Measurements from ENCODE around the gene MS4A15.
"Not testable (repeated sequence)": the region's sequence is repeated elsewhere in the genome, so short reads cannot be mapped to it uniquely, and the experiment has no call there.

Gene MS4A15

DNA sequence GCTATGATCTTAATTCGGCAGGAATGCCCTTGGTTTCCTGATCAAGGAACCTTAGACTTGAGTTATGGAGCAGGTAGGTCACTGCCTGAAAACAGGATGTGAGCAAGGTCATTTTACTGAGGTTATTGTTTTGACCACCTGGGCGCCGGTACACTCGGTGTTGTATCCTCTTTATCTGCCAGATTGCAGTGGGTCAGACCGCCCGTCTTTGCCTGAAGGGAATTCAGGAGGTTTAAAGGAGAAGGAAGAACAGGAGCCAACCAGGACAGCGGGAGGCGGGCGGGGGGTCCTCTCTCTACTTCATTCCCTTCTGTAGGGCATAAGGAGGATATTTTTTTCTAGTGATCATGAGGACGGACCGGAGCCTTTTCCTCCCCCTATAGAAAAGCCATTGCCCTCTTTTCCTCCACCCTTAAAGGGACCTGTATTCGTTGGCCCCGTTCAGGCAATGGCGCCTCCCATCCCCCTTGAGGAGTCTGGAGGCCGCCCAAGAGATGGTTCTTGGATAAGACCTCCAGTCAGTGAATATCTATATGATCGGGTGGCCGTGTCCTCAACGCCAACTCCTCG lies 649 bp downstream of the MS4A15 start:
- DNase-seq = no peak

DNA sequence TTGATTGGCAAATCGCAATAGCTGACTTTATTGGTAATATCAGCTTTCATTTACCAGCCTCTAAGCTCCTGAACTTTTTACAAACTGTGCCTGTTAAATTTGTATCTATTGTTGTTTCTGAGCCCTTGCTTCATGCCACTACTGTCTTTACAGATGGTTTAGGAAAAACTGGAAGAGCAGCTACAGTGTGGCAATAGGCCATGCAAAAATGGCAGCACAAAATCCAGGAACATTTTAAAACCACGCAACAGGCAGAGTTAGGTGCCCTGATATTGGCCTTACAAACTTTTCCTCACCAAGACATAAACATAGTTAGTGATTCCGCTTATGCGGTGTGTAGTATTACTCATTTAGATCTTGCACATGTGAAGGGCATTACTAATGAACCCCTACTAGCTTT lies 2.0 kb downstream of the MS4A15 start:
- not testable (repeated sequence) for DNase-seq

DNA sequence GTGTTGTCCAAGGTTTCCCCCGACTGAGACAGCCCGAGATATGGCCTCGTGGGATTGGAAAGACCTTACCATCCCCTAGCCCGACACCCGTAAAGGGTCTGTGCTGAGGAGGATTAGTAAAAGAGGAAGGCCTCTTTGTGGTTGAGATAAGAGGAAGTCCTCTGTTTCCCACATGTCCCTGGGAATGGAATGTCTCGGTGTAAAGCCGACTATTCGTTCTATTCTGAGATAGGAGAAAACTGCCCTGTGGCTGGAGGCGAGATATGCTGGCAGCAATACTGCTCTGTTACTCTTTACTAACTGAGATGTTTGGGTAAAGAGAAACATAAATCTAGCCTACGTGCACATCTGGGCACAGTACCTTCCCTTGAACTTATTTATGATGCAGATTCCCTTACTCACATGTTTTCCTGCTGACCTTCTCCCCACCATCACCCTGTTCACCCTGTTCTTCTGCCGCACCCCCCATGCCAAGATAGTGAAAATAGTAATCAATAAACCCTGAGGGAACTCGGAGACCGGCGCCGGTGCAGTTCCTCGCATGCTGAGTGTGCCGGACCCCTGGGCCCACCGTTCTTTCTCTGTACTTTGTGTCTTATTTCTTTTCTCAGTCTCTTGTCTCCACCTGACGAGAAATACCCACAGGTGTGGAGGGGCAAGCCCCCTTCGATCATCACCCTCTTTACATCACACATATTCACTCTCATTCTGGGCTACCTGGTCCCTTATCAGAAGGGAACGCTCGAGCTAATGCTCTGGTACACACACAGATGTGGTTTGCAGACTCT lies 3.0 kb downstream of the MS4A15 start:
- peak; percentile 12 for DNase-seq

DNA sequence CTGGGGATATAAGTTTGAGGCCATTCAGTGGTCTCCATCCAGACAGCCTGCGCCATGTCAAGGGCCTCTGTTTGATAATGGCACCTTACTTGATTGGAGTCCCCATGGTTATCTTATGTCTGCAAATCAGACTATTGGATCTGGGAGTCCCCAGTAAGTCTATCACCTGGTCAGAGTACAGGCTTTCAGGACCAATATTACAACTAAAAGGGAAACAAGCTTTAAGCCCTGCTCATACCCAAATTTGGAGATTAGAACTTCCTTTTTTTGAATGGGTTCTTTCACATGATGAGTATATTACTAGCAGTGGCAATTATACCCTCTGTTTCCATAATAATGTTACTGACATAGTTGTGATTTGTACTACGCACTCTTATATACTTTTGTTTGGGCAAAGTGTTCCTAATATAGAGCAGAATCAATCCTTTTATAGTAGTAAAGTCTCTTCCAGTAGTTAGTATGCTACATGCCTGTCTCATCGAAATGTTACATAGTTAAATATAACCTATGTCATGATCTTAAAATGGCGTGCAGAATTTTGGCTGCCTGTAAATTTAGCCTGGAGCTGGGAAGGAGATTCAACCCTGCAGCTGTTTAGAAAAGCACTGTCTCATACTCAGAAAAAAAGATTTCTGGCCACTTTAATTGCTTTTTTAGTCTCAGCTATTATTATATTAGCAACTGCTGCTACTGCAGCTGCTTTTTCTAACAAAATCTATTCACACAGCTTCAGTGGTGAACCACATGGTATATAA lies 4.9 kb downstream of the MS4A15 start:
- no peak for DNase-seq

DNA sequence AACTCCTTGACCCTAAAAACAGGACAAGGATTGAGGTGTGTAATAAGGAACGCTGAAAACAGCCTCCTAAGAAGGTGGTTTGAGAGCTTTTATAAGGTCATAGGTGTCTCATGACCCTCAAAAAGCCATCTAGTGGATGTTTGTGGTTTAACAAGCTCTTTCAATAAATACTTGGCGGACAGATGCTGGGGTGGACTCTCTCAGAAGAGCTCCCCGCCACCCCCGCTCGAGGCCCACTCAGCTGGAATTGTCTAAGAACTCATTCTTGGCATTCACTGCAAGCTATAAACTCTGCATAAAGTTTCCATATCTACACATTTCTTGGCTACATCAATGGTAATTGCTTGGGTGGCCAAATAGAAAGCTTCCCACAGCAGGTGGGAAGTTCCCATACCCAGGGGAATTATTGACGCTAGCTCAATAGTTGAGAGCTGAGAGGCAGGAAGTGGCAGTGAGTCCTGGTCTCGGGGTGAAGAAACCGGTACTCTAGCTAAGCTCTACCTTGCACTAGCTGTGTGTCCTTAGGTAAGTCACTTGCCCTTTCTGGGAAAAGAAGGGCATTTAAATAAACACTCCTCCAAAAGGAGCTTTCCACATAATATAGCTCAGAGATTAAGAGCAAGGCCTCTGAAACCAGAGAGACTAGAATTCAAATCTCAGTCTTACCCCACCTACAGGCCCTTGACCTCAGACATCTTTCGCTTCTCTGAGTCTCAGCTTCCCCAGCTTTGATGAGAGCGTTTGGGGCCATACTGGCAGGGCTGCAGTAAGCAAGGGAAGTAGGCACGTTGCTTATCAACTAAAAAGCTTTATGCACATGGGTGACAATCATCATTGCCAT lies 6.4 kb downstream of the MS4A15 start:
- no peak for DNase-seq

DNA sequence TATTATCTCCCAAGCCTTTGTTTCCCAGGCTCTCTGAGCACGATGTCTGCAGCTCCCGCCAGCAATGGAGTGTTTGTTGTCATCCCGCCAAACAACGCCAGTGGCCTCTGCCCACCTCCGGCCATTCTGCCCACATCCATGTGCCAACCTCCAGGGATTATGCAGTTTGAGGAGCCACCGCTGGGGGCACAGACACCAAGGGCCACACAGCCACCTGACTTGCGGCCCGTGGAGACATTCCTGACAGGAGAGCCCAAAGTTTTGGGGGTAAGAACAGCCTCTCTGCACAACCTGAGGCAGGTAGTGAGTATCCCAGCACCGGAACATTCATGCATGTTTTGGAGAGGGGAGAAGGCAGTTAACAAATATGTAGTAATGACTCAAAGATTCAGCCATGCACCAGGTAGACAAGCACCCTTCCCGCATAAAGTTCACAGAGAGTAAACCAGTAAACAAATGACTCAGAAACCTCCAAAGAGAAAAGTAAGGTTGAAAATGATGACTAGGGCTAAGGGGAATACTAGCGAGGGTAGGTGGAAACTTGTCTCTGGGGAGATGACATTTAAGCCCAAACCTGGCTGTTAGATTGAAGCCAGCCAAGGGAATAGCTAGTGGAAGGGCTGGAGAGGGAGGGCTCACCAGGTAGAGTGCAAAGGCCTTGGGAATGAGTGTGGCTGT lies 7.2 kb downstream of the MS4A15 start:
- DNase-seq = no peak

DNA sequence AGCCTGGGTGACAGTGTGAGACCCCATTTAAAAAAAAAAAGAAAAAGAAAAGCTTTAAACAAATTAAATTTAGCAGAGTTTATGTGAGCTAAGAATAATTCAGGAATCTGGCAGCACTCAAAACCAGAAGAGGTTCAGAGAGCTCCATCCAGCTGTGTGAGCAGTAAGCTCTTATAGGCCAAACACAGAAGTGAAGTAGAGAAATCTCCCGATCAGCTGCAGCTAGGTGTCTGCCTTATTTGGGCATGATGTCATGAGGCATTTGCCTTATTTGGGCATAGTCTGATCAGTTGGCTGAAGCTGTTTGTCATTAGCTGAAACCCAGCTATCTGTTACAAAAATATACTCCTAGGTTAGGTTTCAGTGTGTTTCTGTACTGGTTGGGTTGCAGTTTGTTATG lies 8.2 kb downstream of the MS4A15 start:
- DNase-seq = no peak

DNA sequence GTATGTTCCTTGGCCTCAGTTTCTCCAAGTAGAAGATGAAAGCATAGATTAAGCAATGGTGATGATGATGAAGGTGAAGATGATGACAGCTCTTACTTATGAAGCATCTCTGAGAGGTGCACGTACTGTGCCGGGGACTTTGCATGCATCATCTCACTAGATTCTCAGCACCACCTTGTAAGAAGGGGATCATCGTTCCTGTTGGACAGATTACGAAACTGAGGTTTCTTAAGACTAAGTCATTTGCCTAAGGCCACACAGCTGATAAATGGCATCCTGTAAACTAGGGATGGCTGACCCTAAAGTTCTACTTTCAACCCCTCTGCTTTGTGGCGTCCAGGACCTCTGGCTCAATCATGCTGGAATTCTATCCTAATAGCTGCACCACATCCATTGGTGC lies 8.7 kb downstream of the MS4A15 start:
- no peak for DNase-seq

DNA sequence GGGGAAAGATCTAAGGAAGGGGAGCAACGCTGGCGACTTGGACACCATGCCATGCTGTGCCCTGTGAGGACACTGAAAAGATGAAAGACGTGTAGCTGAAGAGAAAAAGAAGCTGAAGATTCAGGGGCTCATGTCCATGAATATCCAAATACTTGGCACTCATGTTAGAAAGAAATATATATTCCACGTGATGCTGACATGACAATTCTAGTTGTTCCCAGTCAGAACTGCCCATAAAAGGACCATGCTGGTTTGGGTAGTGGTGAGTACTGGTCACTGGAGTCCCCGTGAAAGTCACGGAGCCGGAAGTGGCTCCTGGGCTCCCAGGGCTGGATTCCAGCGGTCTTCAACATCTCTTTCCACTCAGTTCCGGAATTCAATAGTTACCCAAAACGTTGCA lies 9.9 kb downstream of the MS4A15 start:
- DNase-seq = no peak

DNA sequence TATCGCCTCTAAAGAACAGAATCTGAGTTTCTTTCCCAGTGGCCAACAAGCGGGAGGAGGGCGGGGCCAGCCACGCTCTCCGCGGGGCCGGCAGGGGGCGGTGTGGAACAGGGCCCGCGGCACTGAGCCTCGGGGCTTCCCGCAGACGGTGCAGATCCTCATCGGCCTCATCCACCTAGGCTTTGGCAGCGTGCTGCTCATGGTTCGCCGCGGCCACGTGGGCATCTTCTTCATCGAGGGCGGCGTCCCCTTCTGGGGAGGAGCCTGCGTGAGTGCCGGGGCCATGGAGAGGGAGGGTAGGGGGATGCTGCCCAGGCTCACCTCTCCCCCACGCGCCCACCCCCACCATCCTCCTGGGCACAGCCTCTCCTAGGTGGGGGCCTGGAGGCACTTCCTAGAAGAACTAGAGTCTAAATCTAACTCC lies 10.7 kb downstream of the MS4A15 start:
- no peak for DNase-seq

DNA sequence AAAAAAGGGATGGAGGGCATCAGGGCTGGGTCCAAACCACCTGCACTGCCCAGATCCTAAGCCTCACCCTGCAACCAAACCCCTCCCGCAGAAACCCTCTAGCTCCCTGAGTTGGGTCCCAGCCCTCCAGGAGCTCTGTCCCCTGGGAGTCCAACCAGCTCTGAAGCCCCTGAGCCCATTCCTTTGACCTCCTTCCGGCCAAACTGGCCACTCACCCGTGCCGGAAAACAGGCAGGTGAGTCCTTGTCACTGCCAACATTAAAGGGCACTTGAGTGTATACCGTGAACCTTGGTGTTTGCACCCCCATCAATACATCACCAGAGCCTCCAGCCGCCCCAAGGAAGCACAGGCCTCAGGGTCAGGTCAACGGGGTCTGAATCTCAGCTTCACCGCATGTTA lies 11.5 kb downstream of the MS4A15 start:
- no peak for DNase-seq

DNA sequence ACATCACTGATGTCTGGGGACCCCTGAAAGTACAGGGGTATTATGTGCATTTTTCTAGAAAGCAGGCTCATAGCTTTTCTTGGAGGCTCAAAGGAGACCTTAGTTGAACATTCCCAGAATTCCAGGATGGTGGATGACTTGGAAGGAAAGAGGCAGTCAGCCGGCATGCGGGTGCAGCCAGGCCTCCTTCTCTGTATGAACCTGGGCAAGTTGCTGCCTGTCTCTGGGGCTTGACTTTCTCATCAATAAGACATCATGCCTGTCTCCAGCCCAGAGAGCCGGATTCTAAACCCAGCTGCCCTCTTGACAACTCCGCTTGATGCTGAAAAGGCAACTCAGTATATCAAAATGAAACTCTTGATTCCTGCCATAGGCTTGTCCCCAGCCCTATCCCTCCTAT lies 12.6 kb downstream of the MS4A15 start:
- DNase-seq = no peak

DNA sequence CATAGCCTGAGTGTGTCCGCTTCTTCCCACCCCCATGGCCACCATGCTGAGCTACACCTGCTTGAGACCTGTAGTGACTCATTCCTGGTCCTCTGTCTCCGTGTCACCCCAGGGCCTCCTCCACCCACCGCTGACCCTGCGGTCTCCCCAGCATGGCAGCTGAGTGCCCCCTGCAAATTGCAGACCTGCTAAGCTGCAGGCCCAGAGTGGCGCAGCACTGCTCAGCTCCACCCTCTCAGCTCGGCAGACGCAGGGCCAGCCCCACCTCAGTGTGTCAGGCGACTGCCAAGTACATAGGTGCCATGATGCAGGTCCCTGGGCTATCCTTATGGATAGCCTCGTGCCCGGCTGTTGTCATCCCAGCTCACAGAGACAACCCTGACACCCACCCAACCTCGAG lies 13.1 kb downstream of the MS4A15 start:
- DNase-seq = no peak

DNA sequence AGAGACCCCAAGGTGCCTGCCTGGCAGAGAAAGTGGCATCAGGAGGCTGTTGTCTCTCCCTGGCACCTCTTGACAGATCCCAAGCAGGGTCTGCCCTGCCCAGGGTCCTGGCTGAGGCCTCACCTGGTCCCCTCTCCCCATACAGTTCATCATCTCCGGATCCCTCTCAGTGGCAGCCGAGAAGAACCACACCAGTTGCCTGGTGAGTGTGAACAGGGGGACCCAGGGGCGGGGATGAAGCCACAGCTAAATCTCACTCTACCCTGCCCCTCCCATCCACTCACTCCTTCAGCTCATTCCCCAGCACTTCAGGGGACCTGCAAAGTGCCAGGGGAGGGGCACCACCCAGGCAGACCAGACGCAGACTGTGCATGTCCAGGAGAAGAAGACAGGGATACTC lies 14.5 kb downstream of the MS4A15 start:
- DNase-seq = no peak

DNA sequence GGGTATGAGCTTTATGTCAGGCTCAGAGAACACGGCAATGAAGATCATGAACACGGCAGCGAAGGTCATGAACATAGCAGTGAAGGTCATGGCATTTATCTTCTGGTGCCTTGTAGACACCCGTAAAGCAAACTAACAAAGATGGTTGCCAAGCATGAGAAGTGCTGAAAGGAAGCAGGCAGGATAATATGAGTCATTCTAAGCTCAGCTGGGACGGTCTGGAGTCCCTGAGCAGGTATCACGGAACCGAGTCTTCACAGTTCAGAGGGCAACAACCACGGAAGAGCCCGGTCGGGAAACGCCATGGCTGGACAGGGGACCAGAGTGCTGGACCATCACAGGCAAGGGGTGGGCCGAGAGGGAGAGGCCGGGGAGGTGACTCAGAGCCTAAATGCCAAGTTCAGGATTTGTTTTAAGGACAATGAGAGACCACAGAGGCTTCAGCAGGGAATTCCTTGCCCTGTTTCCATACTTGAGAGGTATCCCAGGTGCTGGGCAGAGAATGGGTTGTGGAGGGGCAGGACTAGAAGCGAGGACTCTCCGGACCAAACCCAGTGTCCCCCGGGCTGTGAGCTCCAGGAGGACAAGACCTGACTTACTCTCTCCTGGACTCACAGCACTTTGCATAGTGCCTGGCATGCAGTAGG lies 15.3 kb downstream of the MS4A15 start:
- DNase-seq = no peak

DNA sequence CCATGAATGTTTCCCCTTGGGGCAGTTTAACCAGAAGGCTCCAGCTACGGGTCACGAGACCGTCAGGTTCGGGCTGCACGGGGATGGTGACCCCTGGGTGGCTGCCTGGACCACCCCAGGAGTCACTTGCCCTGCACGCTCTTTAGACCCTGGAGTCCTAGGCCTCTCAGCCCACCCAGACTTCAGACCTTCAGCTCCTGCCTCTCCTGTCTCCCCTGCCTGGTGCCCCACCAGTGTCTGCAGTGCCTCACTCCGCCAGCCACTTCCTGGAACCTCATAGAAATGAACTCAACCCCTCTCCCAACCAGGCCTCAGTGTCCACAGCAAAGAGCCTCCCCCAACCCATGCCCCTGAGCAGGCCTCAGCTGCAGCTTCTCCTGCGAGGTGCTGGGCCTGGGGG lies 16.0 kb downstream of the MS4A15 start:
- no peak for DNase-seq

DNA sequence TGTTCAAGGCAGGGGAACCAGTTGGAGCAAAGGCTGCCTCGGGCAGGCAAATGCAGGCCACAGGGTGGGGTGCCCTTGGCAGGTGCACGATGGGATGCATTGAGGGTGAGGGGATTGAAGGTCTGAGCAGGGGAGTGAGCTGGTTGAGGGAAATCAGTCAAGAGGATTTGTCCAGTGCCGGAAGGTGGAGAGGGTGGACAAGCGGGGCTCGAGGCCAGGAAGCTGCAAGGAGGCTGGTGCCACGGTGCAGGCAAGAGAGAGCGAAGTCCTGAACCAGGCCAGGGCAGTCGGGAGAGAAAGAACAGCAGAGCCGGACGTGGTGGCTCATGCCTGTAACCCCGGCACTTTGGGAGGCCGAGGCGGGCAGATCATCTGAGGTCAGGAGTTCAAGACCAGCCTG lies 18.1 kb downstream of the MS4A15 start:
- DNase-seq = no peak

DNA sequence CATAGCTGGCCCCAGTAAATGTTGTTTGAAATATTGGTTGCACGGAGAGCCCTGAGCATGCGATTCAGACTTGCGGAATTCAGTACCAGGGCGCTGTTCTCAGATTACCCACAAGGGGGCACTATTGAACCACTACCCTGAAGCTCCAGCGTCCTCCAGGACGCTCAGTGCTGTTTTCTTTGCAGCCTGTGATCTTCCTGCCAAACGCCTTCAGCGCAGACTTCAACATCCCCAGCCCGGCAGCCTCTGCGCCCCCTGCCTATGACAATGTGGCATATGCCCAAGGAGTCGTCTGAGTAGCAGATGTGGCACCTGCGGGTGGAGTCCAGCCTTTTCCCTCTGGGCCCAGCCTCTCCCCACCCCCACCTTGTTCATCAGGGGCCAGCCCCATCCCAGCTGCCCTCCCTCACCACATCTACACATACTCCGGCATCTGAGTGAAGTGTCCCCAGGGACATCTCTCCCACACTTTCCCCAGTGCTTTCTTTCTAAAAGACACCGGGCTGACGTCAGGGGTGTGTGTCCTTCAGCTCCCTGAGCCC lies 18.8 kb downstream of the MS4A15 start:
- peak; percentile 55 for DNase-seq

DNA sequence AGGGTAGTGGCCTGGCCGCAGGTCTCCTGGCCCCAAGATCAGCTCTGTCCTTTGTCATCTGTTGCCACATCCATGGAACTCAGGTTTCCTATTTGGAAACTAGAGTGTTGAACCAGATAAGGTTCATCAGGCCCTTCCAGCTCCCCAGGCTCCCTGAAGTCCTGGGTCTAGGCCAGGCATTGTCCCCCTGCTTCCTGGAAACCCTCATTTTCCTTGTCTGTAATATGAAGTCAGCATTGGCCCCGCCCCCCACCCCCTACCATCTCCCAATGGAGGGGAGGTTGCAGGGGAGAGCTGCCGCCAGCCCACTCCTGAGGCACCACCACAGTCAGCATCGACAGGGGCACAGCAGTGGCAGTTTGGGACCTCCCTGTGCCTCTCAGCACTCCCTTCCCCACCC lies 19.5 kb downstream of the MS4A15 start:
- DNase-seq = no peak

DNA sequence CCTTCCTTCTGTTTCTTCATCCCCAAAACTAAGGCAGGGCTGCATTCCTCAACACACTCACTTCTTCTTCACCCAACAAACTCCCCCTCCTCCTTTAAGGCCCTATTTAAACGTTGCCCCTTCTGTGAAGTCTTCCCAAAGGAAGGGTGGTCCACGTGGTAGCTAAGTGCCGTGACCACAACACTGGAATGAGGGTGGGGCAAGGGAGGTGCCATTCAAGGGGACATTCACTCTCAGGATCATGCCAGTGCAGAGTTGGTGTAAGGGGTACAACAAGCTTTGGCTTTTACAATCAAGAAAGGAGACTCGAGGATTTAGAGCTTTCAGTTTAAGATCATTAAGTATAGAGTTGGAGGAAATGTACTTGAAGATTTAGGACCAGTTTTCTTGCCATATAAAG lies 20.4 kb downstream of the MS4A15 start:
- DNase-seq = no peak

DNA sequence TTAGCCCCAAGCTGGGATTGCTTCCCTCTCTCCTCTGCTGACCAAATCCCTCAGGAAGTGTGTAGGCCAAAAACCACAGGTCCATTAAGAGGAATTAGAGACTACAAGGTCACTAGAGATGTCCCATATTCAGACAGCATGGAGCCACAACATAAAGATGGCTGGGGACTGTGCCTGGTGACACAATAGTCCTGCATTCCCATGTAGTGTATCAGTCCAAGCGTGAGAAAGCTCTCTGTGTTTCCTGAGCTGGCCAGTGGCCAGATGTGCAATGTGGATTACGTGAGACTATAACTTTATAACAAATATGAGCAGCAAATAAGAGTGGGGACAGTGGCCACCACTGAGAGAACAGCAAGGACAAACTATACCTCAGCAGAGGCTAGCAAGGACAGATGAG lies 20.9 kb downstream of the MS4A15 start:
- DNase-seq = no peak

DNA sequence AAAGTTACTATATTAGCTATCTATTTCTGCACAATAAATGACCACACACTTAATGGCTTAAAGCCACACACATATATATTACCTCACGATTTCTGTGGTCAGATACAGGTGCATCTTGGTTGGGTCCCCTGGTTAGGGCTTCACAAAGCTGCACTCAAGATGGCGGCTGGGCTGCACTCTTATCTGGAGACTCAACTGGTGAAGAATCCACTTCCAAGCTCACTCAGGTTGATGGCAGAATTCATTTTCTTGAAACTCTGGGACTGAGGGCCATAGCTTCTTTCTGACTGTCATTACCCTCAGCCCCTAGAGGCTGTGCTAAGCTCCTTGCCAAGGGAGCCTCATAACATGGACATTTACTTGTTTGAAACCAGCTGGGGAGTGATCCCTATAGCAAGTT lies 23.4 kb downstream of the MS4A15 start:
- no peak for DNase-seq

All from GF-D8 (cell line).